Endodermal cell (in vitro differentiated cells): ENCODE data around the gene DCHS1. TPM values are rescaled to one million over a fixed set of nuclear protein-coding genes. Genes with fewer than 3 reads are reported as not detected.

Experiments
- DNase-seq: peaks from one replicate; pipeline ENCODE4 v3.0.0-alpha.2; 2017
- H3K27ac ChIP-seq: 2 replicates; pipeline ENCODE4 v1.5.1; 2013; ENCODE audit warnings: mild to moderate bottlenecking, low read depth, low read length, moderate library complexity
- H3K27me3 ChIP-seq: 2 replicates; pipeline ENCODE4 v1.6.1; 2013; ENCODE audit warnings: mild to moderate bottlenecking, low read length, moderate library complexity; ENCODE audit not compliant: insufficient read depth, control insufficient read depth, poor library complexity, severe bottlenecking
- H3K36me3 ChIP-seq: 2 replicates; pipeline ENCODE4 v1.7.0; 2013; ENCODE audit warnings: mild to moderate bottlenecking, low read length, moderate library complexity; ENCODE audit not compliant: control insufficient read depth, insufficient read depth
- H3K4me1 ChIP-seq: one replicate; pipeline ENCODE4 v1.7.0; 2013; ENCODE audit warnings: low read length; ENCODE audit not compliant: control insufficient read depth, insufficient read depth
- H3K4me3 ChIP-seq: 2 replicates; pipeline ENCODE4 v1.5.1; 2013; ENCODE audit warnings: mild to moderate bottlenecking, low read length, moderate library complexity
- H3K9ac ChIP-seq: 2 replicates; pipeline ENCODE4 v1.6.1; 2013; ENCODE audit warnings: mild to moderate bottlenecking, low read length, moderate library complexity; ENCODE audit not compliant: poor library complexity, severe bottlenecking; ENCODE audit errors: extremely low read depth
- H3K9me3 ChIP-seq: 2 replicates; pipeline ENCODE4 v1.6.1; 2013; ENCODE audit warnings: mild to moderate bottlenecking, low read length, moderate library complexity; ENCODE audit not compliant: control insufficient read depth
- H3K27ac Mint-ChIP-seq: 2 replicates; pipeline ENCODE4 v1.8.0; 2020; ENCODE audit warnings: mixed read lengths
- H3K27me3 Mint-ChIP-seq: 2 replicates; pipeline ENCODE4 v1.8.0; 2021; ENCODE audit warnings: mild to moderate bottlenecking, mixed read lengths; ENCODE audit not compliant: insufficient read depth
- H3K36me3 Mint-ChIP-seq: 2 replicates; pipeline ENCODE4 v1.8.0; 2020; ENCODE audit warnings: low read depth, mixed read lengths
- H3K4me1 Mint-ChIP-seq: 2 replicates; pipeline ENCODE4 v1.8.0; 2020; ENCODE audit warnings: mixed read lengths
- H3K4me3 Mint-ChIP-seq: 2 replicates; pipeline ENCODE4 v1.8.0; 2020; ENCODE audit warnings: mild to moderate bottlenecking, moderate library complexity, mixed read lengths
- H3K9me3 Mint-ChIP-seq: 2 replicates; pipeline ENCODE4 v1.8.0; 2020; ENCODE audit warnings: mild to moderate bottlenecking, mixed read lengths
- CTCF ChIP-seq: fragments of 200-600 bp; sonication (generic); conservative IDR thresholded peaks from 2 replicates; pipeline ENCODE4 v1.5.0; 2021; ENCODE audit warnings: antibody characterized with exemption, mild to moderate bottlenecking
- WGBS, 2 experiments: methylation state at CpG; one replicate each; pipeline versions ENCODE4 v1.1.5 to v1.1.7; 2013; ENCODE audit warnings: missing lambda C conversion rate in 2 of 2, mixed read lengths in 1 of 2; ENCODE audit not compliant: insufficient coverage in 1 of 2, insufficient read length in 1 of 2; 5-methylcytosine and 5-hydroxymethylcytosine counted together
- total RNA-seq, 2 donors: library from RNA; stranded (reverse); fragmentation: NEBNext Ultra II Directional in 1 of 2; extraction: Animal tissue kit (Norgen Biotek cat#: 25700) in 1 of 2; gene quantifications; 2 replicates in 1 of 2; 3 replicates in 1 of 2; pipeline ENCODE4 v1.2.1, GENCODE V29; 2021

Gene DCHS1
- total RNA-seq, 2 donors from 2014 or later: 13.7 to 14.3 TPM

DNA sequence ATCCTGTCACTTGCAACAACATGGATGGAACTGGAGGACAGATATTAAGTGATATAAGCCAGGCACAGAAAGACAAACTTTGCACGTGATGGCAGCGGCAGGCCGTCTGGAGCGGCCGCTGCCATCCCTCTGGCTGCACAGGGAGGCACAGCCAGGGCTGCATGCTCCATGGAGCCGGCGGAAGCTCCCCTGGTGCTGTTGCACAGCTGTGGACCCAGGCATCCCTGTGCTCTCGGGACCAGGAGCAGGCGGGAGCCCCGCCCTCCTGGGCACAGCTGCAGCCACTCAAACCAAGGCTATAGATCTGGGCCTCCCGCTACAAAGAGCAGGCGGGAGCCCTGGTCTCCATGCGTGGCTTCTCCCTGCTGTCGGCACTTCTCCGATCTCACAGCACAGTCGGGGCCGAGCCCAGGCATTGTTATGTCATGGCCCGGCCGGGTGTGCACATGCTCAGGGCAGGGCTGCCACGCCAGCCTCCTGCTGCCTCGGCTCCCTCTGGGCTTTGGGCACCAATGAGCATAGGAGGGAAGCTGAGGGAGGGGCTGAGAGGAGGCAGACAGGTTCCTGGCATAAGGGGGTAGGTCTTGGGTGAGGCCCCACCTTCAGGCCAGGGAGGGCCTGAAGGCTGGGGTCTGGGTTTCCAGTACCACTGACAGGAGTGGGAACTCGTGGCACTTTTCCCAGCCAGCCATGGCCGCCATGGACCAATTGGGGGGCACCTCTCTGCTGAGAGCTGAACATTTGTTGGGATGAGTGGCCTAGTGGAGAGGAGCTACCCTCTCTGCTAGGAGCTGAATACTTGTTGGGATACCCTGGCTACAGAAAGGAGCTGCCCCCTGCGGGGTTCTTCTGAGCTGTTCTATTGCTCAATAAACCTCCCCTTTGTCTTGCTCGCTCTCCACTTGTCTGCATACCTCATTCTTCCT, 68.9 kb downstream of the DCHS1 start:
- Mint-ChIP-seq H3K36me3 (peaks cover 3% of the 10 kb centered on the region), H3K27ac (no peak overlapping the region), H3K4me3 (no peak overlapping the region), H3K4me1 (no peaks in the 10 kb centered on the region), H3K27me3 (no peaks in the 10 kb centered on the region), H3K9me3 (peaks cover 22% of the 10 kb centered on the region)
- peak; percentile 81 for DNase-seq
- Histone ChIP-seq H3K27me3 (no peaks in the 10 kb centered on the region), H3K9ac (no peak overlapping the region), H3K27ac (no peak overlapping the region), H3K36me3 (peaks cover 3% of the 10 kb centered on the region), H3K4me3 (no peak overlapping the region), H3K4me1 (no peaks in the 10 kb centered on the region), H3K9me3 (peaks cover 26% of the 10 kb centered on the region)
- WGBS, 2 experiments: 93 to 95% methylated on average over 17 to 25 of the region's 25 CpGs
- TF ChIP-seq CTCF: no peak

DNA sequence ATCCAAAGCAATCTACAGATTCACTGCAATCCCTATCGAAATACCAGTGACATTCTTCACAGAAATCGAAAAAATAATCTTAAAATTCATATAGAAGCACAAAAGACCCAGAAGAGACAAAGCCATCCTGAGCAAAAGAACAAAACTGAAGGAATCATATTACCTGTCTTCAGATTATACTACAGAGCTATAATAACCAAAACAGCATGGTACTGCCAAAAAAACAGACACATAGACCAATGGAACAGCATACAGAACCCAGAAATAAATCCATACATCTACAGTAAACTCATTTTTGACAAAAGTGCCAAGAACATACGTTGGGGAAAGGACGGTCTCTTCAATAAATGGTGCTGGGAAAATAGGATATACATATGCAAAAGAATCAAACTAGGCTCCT, 71.1 kb downstream of the DCHS1 start:
- no peak for DNase-seq
- Histone ChIP-seq H3K9me3 (peaks cover 26% of the 10 kb centered on the region), H3K4me3 (no peak overlapping the region), H3K27ac (no peak overlapping the region), H3K36me3 (no peaks in the 10 kb centered on the region), H3K27me3 (no peaks in the 10 kb centered on the region), H3K9ac (no peak overlapping the region), H3K4me1 (no peaks in the 10 kb centered on the region)
- Mint-ChIP-seq H3K4me1 (no peaks in the 10 kb centered on the region), H3K27me3 (no peaks in the 10 kb centered on the region), H3K27ac (no peak overlapping the region), H3K4me3 (no peak overlapping the region), H3K36me3 (peaks cover 3% of the 10 kb centered on the region), H3K9me3 (peaks cover 22% of the 10 kb centered on the region)
- WGBS, 2 experiments: 92% methylated on average over 2 of the region's 4 CpGs; no CpG with 5 or more reads in 1 of the 2 experiments
- no peak for TF ChIP-seq CTCF

GRCh38 chr11:6583584-6583983, 72.0 kb downstream of the DCHS1 start:
- H3K4me1 ChIP-seq: no peaks in the 10 kb centered on the region
- no peak for TF ChIP-seq CTCF
- no peak overlapping the region for H3K9ac ChIP-seq
- no peaks in the 10 kb centered on the region for H3K36me3 ChIP-seq
- Mint-ChIP-seq H3K9me3 (peaks cover 22% of the 10 kb centered on the region), H3K27ac (no peak overlapping the region), H3K27me3 (no peaks in the 10 kb centered on the region), H3K36me3 (peaks cover 3% of the 10 kb centered on the region), H3K4me1 (no peaks in the 10 kb centered on the region), H3K4me3 (no peak overlapping the region)
- DNase-seq: no peak
- 100% methylated on average over 1 of the region's 1 CpG for WGBS, 2 experiments
- H3K4me3 ChIP-seq: no peak overlapping the region
- peaks cover 26% of the 10 kb centered on the region for H3K9me3 ChIP-seq
- no peaks in the 10 kb centered on the region for H3K27me3 ChIP-seq
- no peak overlapping the region for H3K27ac ChIP-seq
